GM06990 (cell line): Measurements from ENCODE around the gene PYHIN1.

Experiments used
- DNase-seq: peaks from one replicate; pipeline ENCODE4 v3.0.0-alpha.2; 2011; ENCODE audit not compliant: insufficient read length; ENCODE audit errors: extremely low read depth
- H3K27me3 ChIP-seq: replicated peaks from 2 replicates; pipeline ENCODE4 v1.6.0; 2011; ENCODE audit warnings: low read length; ENCODE audit not compliant: control insufficient read depth, insufficient read depth
- H3K36me3 ChIP-seq: 2 replicates; pipeline ENCODE4 v1.5.1; 2011; ENCODE audit warnings: low read length; ENCODE audit not compliant: control insufficient read depth, insufficient read depth
- H3K4me3 ChIP-seq: replicated peaks from 2 replicates; pipeline ENCODE4 v1.5.1; 2011; ENCODE audit warnings: low read depth, mild to moderate bottlenecking, control low read depth, low read length
- CTCF ChIP-seq: IDR thresholded peaks from 2 replicates; pipeline ENCODE4 v1.5.1; 2011; ENCODE audit warnings: low read length, control low read depth, mild to moderate bottlenecking, inconsistent platforms; ENCODE audit not compliant: insufficient read depth, poor library complexity, severe bottlenecking

PYHIN1 gene

GRCh38 chr1:158942490-158942889, 11.1 kb downstream of the PYHIN1 start:
- Histone ChIP-seq H3K36me3 (no peaks in the 10 kb centered on the region), H3K4me3 (no peak overlapping the region), H3K27me3 (no peaks in the 10 kb centered on the region)
- DNase-seq = no peak
- TF ChIP-seq CTCF = no peak

- no peaks in the 10 kb centered on the region for H3K27me3 ChIP-seq
- no peak for DNase-seq
- TF ChIP-seq CTCF = no peak
- H3K4me3 ChIP-seq = no peak overlapping the region
- no peaks in the 10 kb centered on the region for H3K36me3 ChIP-seq
Observed at GRCh38 chr1:158943059-158943458, 11.7 kb downstream of the PYHIN1 start.

- no peaks in the 10 kb centered on the region for H3K36me3 ChIP-seq
- DNase-seq = no peak
- TF ChIP-seq CTCF = no peak
- H3K27me3 ChIP-seq = no peaks in the 10 kb centered on the region
- H3K4me3 ChIP-seq = no peak overlapping the region
Observed at GRCh38 chr1:158945061-158945460, 13.7 kb downstream of the PYHIN1 start.

- no peaks in the 10 kb centered on the region for H3K36me3 ChIP-seq
- no peak for TF ChIP-seq CTCF
Observed at GRCh38 chr1:158946785-158947184, 15.4 kb downstream of the PYHIN1 start.

GRCh38 chr1:158951956-158952355, 20.6 kb downstream of the PYHIN1 start:
- no peak overlapping the region for H3K4me3 ChIP-seq
- DNase-seq = peak; percentile 13
- H3K36me3 ChIP-seq = no peaks in the 10 kb centered on the region
- no peak for TF ChIP-seq CTCF
- H3K27me3 ChIP-seq = no peaks in the 10 kb centered on the region

More at GRCh38 chr1:158946785-158947184, 15.4 kb downstream of the PYHIN1 start:
- no peaks in the 10 kb centered on the region for H3K27me3 ChIP-seq
- no peak overlapping the region for H3K4me3 ChIP-seq
- DNase-seq = no peak

- H3K27me3 ChIP-seq = no peaks in the 10 kb centered on the region
- TF ChIP-seq CTCF = no peak
- DNase-seq = no peak
- no peak overlapping the region for H3K4me3 ChIP-seq
- H3K36me3 ChIP-seq = no peaks in the 10 kb centered on the region
Observed at GRCh38 chr1:158952416-158952815, 21.1 kb downstream of the PYHIN1 start.
